Effector CD8-positive, alpha-beta T cell (primary cell): Measurements from ENCODE around the gene BCL3.
"Not testable (repeated sequence)": the region's sequence is repeated elsewhere in the genome, so short reads cannot be mapped to it uniquely, and the experiment has no call there.

Source experiments
- DNase-seq: peaks from one replicate; lab custom pipeline; 2025; lab: John Stamatoyannopoulos, UW
- total RNA-seq, 4 experiments: gene quantifications; one replicate each; lab custom pipeline; 2026; lab: John Stamatoyannopoulos, UW

The BCL3 gene
- 16.6 to 29.2 (median 23.3) reads per million in 4 experiments for total RNA-seq

- DNase-seq: peak; percentile 37
Observed at GRCh38 chr19:44748426-44749254, at the start of gene BCL3. BCL3 (plus strand) TSS chr19:44748708; CDS start chr19:44748791, 83 bp downstream.

GRCh38 chr19:44700547-44700946, 48.0 kb upstream of the BCL3 start:
- DNase-seq: no peak

GRCh38 chr19:44701228-44701627, 47.3 kb upstream of the BCL3 start:
- DNase-seq: no peak

- no peak for DNase-seq
Observed at GRCh38 chr19:44702551-44703176, 45.8 kb upstream of the BCL3 start.

- no peak for DNase-seq
Observed at GRCh38 chr19:44703336-44704078, 45.0 kb upstream of the BCL3 start.

- DNase-seq: no peak
Observed at GRCh38 chr19:44704982-44705381, 43.5 kb upstream of the BCL3 start.

- no peak for DNase-seq
Observed at GRCh38 chr19:44705502-44706010, 43.0 kb upstream of the BCL3 start.

- no peak for DNase-seq
Observed at GRCh38 chr19:44706506-44707236, 41.8 kb upstream of the BCL3 start.

- DNase-seq: no peak
Observed at GRCh38 chr19:44707794-44708193, 40.7 kb upstream of the BCL3 start.

- DNase-seq: no peak
Observed at GRCh38 chr19:44708940-44709339, 39.6 kb upstream of the BCL3 start.

GRCh38 chr19:44709434-44710266, 38.9 kb upstream of the BCL3 start:
- not testable (repeated sequence) for DNase-seq

GRCh38 chr19:44710483-44710882, 38.0 kb upstream of the BCL3 start:
- DNase-seq: no peak

GRCh38 chr19:44712864-44713515, 35.5 kb upstream of the BCL3 start:
- no peak for DNase-seq

GRCh38 chr19:44714597-44715169, 33.8 kb upstream of the BCL3 start:
- no peak for DNase-seq

- no peak for DNase-seq
Observed at GRCh38 chr19:44717603-44718002, 30.9 kb upstream of the BCL3 start.

- DNase-seq: no peak
Observed at GRCh38 chr19:44718441-44719261, 29.9 kb upstream of the BCL3 start.

- DNase-seq: no peak
Observed at GRCh38 chr19:44719262-44719701, 29.2 kb upstream of the BCL3 start.

GRCh38 chr19:44720396-44720795, 28.1 kb upstream of the BCL3 start:
- not testable (repeated sequence) for DNase-seq

GRCh38 chr19:44720945-44721344, 27.6 kb upstream of the BCL3 start:
- DNase-seq: no peak
